ENCODE measurements around the gene CHAD.

Gene CHAD

GRCh38 chr17:50501054-50501453, 32.4 kb upstream of the CHAD start:
- no peaks in the 10 kb centered on the region for H3F3A ChIP-seq (ENCODE audit: insufficient read depth, low read length)
- no peak overlapping the region for H2AFZ ChIP-seq (ENCODE audit: low read length)
- no peaks in the 10 kb centered on the region for H3K9me2 ChIP-seq (replicated peaks; ENCODE audit: insufficient read depth, low read length)
- H3K9me3 ChIP-seq (replicated peaks; ENCODE audit: insufficient read depth, low read length), result no peaks in the 10 kb centered on the region
- no peaks in the 10 kb centered on the region for H3K4me1 ChIP-seq (ENCODE audit: low read length)
- H3K36me3 ChIP-seq (replicated peaks; ENCODE audit: insufficient read depth, low read length), result no peaks in the 10 kb centered on the region
- H4K20me1 ChIP-seq (ENCODE audit: insufficient read depth, low read length), result no peaks in the 10 kb centered on the region
- no peak overlapping the region for H3K27ac ChIP-seq (ENCODE audit: low read length)
- H3K4me2 ChIP-seq (ENCODE audit: low read depth, low read length), result no peak overlapping the region
- H3K9ac ChIP-seq (ENCODE audit: low read length), result no peak overlapping the region
- H3K27me3 ChIP-seq (replicated peaks; ENCODE audit: insufficient read depth, low read length), result no peaks in the 10 kb centered on the region
- H3K4me3 ChIP-seq (ENCODE audit: low read length), result no peak overlapping the region
- no peak for TF ChIP-seq EZH2phosphoT487 (IDR thresholded peaks at IDR 0.05; ENCODE audit: low read length)
- no peak for TF ChIP-seq EZH2 (optimal IDR thresholded peaks at IDR 0.05; ENCODE audit: low read depth, low read length)
- peak; percentile 12; the same call in 1 of the 2 replicates for TF ChIP-seq CTCF (IDR thresholded peaks at IDR 0.05; ENCODE audit: low read length)
- DNase-seq, result peak; percentile 26
- no peaks in the 10 kb centered on the region for H3K79me2 ChIP-seq (ENCODE audit: low read length)

GRCh38 chr17:50499721-50500120, 31.0 kb upstream of the CHAD start:
- Histone ChIP-seq H3K9me3 (replicated peaks; ENCODE audit: insufficient read depth, low read length) (no peaks in the 10 kb centered on the region), H3K4me2 (ENCODE audit: low read depth, low read length) (no peak overlapping the region), H4K20me1 (ENCODE audit: insufficient read depth, low read length) (no peaks in the 10 kb centered on the region), H3K4me1 (ENCODE audit: low read length) (no peaks in the 10 kb centered on the region), H3K27ac (ENCODE audit: low read length) (no peak overlapping the region), H2AFZ (ENCODE audit: low read length) (no peak overlapping the region), H3K27me3 (replicated peaks; ENCODE audit: insufficient read depth, low read length) (no peaks in the 10 kb centered on the region), H3K9me2 (replicated peaks; ENCODE audit: insufficient read depth, low read length) (no peaks in the 10 kb centered on the region), H3K79me2 (ENCODE audit: low read length) (no peaks in the 10 kb centered on the region), H3K36me3 (replicated peaks; ENCODE audit: insufficient read depth, low read length) (no peaks in the 10 kb centered on the region), H3K9ac (ENCODE audit: low read length) (no peak overlapping the region), H3K4me3 (ENCODE audit: low read length) (no peak overlapping the region), H3F3A (ENCODE audit: insufficient read depth, low read length) (no peaks in the 10 kb centered on the region)
- no peak for DNase-seq
- TF ChIP-seq EZH2 (optimal IDR thresholded peaks at IDR 0.05; ENCODE audit: low read depth, low read length) (no peak), EZH2phosphoT487 (IDR thresholded peaks at IDR 0.05; ENCODE audit: low read length) (no peak), CTCF (IDR thresholded peaks at IDR 0.05; ENCODE audit: low read length) (no peak)

- no peak for TF ChIP-seq EZH2 (optimal IDR thresholded peaks at IDR 0.05; ENCODE audit: low read depth, low read length)
- TF ChIP-seq EZH2phosphoT487 (IDR thresholded peaks at IDR 0.05; ENCODE audit: low read length), result no peak
- TF ChIP-seq CTCF (IDR thresholded peaks at IDR 0.05; ENCODE audit: low read length), result no peak
- Histone ChIP-seq H2AFZ (ENCODE audit: low read length) (no peak overlapping the region), H3K9me2 (replicated peaks; ENCODE audit: insufficient read depth, low read length) (no peaks in the 10 kb centered on the region), H3K36me3 (replicated peaks; ENCODE audit: insufficient read depth, low read length) (no peaks in the 10 kb centered on the region), H3K27me3 (replicated peaks; ENCODE audit: insufficient read depth, low read length) (no peaks in the 10 kb centered on the region), H3K4me2 (ENCODE audit: low read depth, low read length) (no peak overlapping the region), H3K27ac (ENCODE audit: low read length) (no peak overlapping the region), H3K4me3 (ENCODE audit: low read length) (no peak overlapping the region), H3K79me2 (ENCODE audit: low read length) (no peaks in the 10 kb centered on the region), H3K9me3 (replicated peaks; ENCODE audit: insufficient read depth, low read length) (no peaks in the 10 kb centered on the region), H3K9ac (ENCODE audit: low read length) (no peak overlapping the region), H3K4me1 (ENCODE audit: low read length) (no peaks in the 10 kb centered on the region), H4K20me1 (ENCODE audit: insufficient read depth, low read length) (no peaks in the 10 kb centered on the region), H3F3A (ENCODE audit: insufficient read depth, low read length) (no peaks in the 10 kb centered on the region)
- no peak for DNase-seq
Measured at GRCh38 chr17:50499270-50499669, 30.6 kb upstream of the CHAD start.
